AG09309 (cell line): ENCODE measurements around the gene SEMA3G.

Source experiments
- DNase-seq: peaks from one replicate; pipeline ENCODE4 v3.0.0-alpha.2; 2010; ENCODE audit warnings: low read depth
- H3K4me3 ChIP-seq: 2 replicates; pipeline ENCODE4 v1.5.1; 2011; ENCODE audit warnings: mild to moderate bottlenecking, low read depth, low read length, moderate library complexity; ENCODE audit not compliant: control insufficient read depth
- TF ChIP-seq, protein P1 (sequence below): IDR thresholded peaks from 2 replicates; pipeline ENCODE4 v1.5.1; 2011; ENCODE audit warnings: mild to moderate bottlenecking, low read depth, low read length, inconsistent platforms; ENCODE audit not compliant: insufficient read depth, control insufficient read depth; ENCODE audit errors: missing control alignments

The SEMA3G gene

GRCh38 chr3:52490035-52490938 lies 45.4 kb upstream of the SEMA3G start:
- H3K4me3 ChIP-seq, result no peak overlapping the region
- no peak for DNase-seq
- TF ChIP-seq, protein P1, sequence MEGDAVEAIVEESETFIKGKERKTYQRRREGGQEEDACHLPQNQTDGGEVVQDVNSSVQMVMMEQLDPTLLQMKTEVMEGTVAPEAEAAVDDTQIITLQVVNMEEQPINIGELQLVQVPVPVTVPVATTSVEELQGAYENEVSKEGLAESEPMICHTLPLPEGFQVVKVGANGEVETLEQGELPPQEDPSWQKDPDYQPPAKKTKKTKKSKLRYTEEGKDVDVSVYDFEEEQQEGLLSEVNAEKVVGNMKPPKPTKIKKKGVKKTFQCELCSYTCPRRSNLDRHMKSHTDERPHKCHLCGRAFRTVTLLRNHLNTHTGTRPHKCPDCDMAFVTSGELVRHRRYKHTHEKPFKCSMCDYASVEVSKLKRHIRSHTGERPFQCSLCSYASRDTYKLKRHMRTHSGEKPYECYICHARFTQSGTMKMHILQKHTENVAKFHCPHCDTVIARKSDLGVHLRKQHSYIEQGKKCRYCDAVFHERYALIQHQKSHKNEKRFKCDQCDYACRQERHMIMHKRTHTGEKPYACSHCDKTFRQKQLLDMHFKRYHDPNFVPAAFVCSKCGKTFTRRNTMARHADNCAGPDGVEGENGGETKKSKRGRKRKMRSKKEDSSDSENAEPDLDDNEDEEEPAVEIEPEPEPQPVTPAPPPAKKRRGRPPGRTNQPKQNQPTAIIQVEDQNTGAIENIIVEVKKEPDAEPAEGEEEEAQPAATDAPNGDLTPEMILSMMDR, result no peak

- no peak overlapping the region for H3K4me3 ChIP-seq
- DNase-seq, result no peak
- TF ChIP-seq, protein P1, result no peak
Observed at GRCh38 chr3:52489453-52489852, 44.5 kb upstream of the SEMA3G start.

DNA sequence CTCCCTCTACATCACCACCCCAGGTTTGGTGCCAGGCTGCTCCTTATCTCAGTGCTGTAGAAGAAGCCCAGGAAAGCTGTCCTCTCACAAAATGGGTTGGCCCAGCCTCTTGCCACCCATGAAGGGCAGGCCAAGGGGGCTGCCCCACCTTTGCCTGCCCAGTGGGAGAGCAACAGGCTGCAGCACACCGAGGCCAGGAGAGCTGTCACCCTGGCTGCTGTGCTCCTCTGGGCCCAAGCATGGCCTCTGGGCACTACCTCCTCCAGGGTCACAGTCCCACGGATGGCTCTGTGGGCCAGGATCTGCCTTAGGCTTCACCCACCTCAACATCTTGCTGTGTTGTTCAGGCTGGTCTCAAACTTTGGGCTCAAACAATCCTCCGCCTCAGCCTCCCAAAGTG lies 43.8 kb upstream of the SEMA3G start:
- TF ChIP-seq, protein P1, result no peak
- no peak overlapping the region for H3K4me3 ChIP-seq
- DNase-seq, result no peak

- DNase-seq, result no peak
- TF ChIP-seq, protein P1, result no peak
- H3K4me3 ChIP-seq, result no peak overlapping the region
Observed at GRCh38 chr3:52487788-52488691, 43.1 kb upstream of the SEMA3G start.

- DNase-seq, result no peak
- no peak overlapping the region for H3K4me3 ChIP-seq
- TF ChIP-seq, protein P1, result no peak
Observed at GRCh38 chr3:52487050-52487787, 42.3 kb upstream of the SEMA3G start.
